ENCODE measurements around the gene SLMAP.

Gene SLMAP

GRCh38 chr3:57953576-57953975, 197.5 kb downstream of the SLMAP start:
- no peak for TF ChIP-seq CTCF (IDR thresholded peaks at IDR 0.05)

- TF ChIP-seq CTCF (IDR thresholded peaks at IDR 0.05), result no peak
Observed at GRCh38 chr3:57956119-57956832, 200.2 kb downstream of the SLMAP start.

- no peak for TF ChIP-seq CTCF (IDR thresholded peaks at IDR 0.05)
Observed at GRCh38 chr3:57956833-57957174, 200.7 kb downstream of the SLMAP start.

GRCh38 chr3:57957824-57958223, 201.7 kb downstream of the SLMAP start:
- TF ChIP-seq CTCF (IDR thresholded peaks at IDR 0.05), result no peak

GRCh38 chr3:57958642-57959422, 202.7 kb downstream of the SLMAP start:
- no peak for TF ChIP-seq CTCF (IDR thresholded peaks at IDR 0.05)

GRCh38 chr3:57959423-57960173, 203.5 kb downstream of the SLMAP start:
- TF ChIP-seq CTCF (IDR thresholded peaks at IDR 0.05), result no peak

- TF ChIP-seq CTCF (IDR thresholded peaks at IDR 0.05), result no peak
Observed at GRCh38 chr3:57960174-57960505, 204.0 kb downstream of the SLMAP start.

All from LNCAP (cell line).